Measurements from ENCODE around the gene IRAK2. TPM values are rescaled to one million over a fixed set of nuclear protein-coding genes. Genes with fewer than 3 reads are reported as not detected.
A peak's percentile ranks its signal among the peaks of the same experiment; 100 is the strongest.

The IRAK2 gene
- total and polyA plus RNA-seq, 12 donors: 0.73 to 3.6 (median 1.3) TPM

GRCh38 chr3:10284496-10284895 lies 119.8 kb downstream of the IRAK2 start:
- intact Hi-C loops (cut with DNase I): no loop called here
- DNase-seq (no peak), ATAC-seq (no peak)
- TF ChIP-seq CTCF (IDR thresholded peaks at IDR 0.05): no peak
- 86 to 88% methylated on average over 9 of the region's 9 CpGs for whole genome bisulfite sequencing, 2 donors
- no peak overlapping the region for H3K27ac ChIP-seq
- peaks cover 0 to 94% (median 14%) of the 10 kb centered on the region in 9 donors for H3K36me3 ChIP-seq
- H3K27me3 ChIP-seq: no peaks in the 10 kb centered on the region
- H3K4me3 ChIP-seq: no peak overlapping the region
- H3K4me1 ChIP-seq: peaks cover 0 to 25% (median 4%) of the 10 kb centered on the region in 9 donors
- no peaks in the 10 kb centered on the region for H3K9me3 ChIP-seq

GRCh38 chr3:10285272-10286132 lies 120.8 kb downstream of the IRAK2 start:
- 84 to 89% methylated on average over 12 of the region's 12 CpGs for WGBS, 2 donors
- H3K36me3 ChIP-seq: peaks cover 0 to 94% (median 6%) of the 10 kb centered on the region in 9 donors

GRCh38 chr3:10286133-10286524 lies 121.4 kb downstream of the IRAK2 start:
- Histone ChIP-seq H3K27me3 (no peaks in the 10 kb centered on the region), H3K4me3 (no peak overlapping the region), H3K4me1 (peaks cover 0 to 25% (median 4%) of the 10 kb centered on the region in 9 donors), H3K9me3 (no peaks in the 10 kb centered on the region), H3K27ac (no peak overlapping the region), H3K36me3 (peaks cover 0 to 88% (median under 1%) of the 10 kb centered on the region in 9 donors)
- DNase-seq: no peak
- intact Hi-C loops (cut with DNase I): no loop called here
- TF ChIP-seq CTCF (IDR thresholded peaks at IDR 0.05): no peak
- 94 to 96% methylated on average over 5 of the region's 5 CpGs for WGBS, 2 donors
- no peak for ATAC-seq

More at GRCh38 chr3:10285272-10286132, 120.8 kb downstream of the IRAK2 start:
- Histone ChIP-seq H3K4me1 (peaks cover 0 to 25% (median 4%) of the 10 kb centered on the region in 9 donors), H3K4me3 (no peak overlapping the region), H3K9me3 (no peaks in the 10 kb centered on the region), H3K27me3 (no peaks in the 10 kb centered on the region), H3K27ac (no peak overlapping the region)
- ATAC-seq (no peak), DNase-seq (no peak)
- intact Hi-C loops (cut with DNase I): no loop called here
- TF ChIP-seq CTCF (IDR thresholded peaks at IDR 0.05): no peak

- Histone ChIP-seq H3K9me3 (no peaks in the 10 kb centered on the region), H3K36me3 (peaks cover 0 to 81% (median 0%) of the 10 kb centered on the region in 9 donors), H3K4me1 (peaks cover 0 to 25% (median 4%) of the 10 kb centered on the region in 9 donors), H3K27me3 (no peaks in the 10 kb centered on the region), H3K4me3 (no peak overlapping the region), H3K27ac (no peak overlapping the region)
- intact Hi-C loops (cut with DNase I): no loop called here
- WGBS, 2 donors: 61 to 76% methylated on average over 2 of the region's 2 CpGs
- peak in 3 of 9 donors; percentile 20 to 62 (median 49) for TF ChIP-seq CTCF (IDR thresholded peaks at IDR 0.05)
- peak in 1 of 2 donors; percentile 59 for DNase-seq
- peak in 2 of 8 donors; percentile 9 to 43 for ATAC-seq
Measured at GRCh38 chr3:10286596-10287295, 122.0 kb downstream of the IRAK2 start.

All from heart right ventricle (tissue), 16 donors.